T-helper 17 cell (primary cell): ENCODE data around the gene ACTG2. TPM values are rescaled to one million over a fixed set of nuclear protein-coding genes. Genes with fewer than 3 reads are reported as not detected.

Experiments used
- ATAC-seq: fragments of 150-1000 bp; cut with Tn5 transposase; 2 replicates; pipeline ENCODE4 v1.10.0; 2021; ENCODE audit warnings: mild to moderate bottlenecking, moderate library complexity
- DNase-seq, 3 donors: peaks; one replicate each; pipeline versions ENCODE4 v3.0.0 to v3.0.0-alpha.2; 2020 to 2021
- H3K9me3 ChIP-seq: one replicate; pipeline ENCODE4 v1.7.0; 2013; ENCODE audit warnings: low read length, mild to moderate bottlenecking; ENCODE audit not compliant: control insufficient read depth, poor library complexity, severe bottlenecking
- H3K27ac Mint-ChIP-seq: one replicate; pipeline ENCODE4 v1.8.0; 2022; ENCODE audit warnings: mild to moderate bottlenecking, moderate library complexity, mixed read lengths
- H3K27me3 Mint-ChIP-seq: one replicate; pipeline ENCODE4 v1.8.0; 2022; ENCODE audit warnings: mixed read lengths
- H3K36me3 Mint-ChIP-seq: one replicate; pipeline ENCODE4 v1.8.0; 2022; ENCODE audit warnings: low read depth, mixed read lengths
- H3K4me1 Mint-ChIP-seq: one replicate; pipeline ENCODE4 v1.8.0; 2022; ENCODE audit warnings: mild to moderate bottlenecking, mixed read lengths
- H3K4me3 Mint-ChIP-seq: one replicate; pipeline ENCODE4 v1.8.0; 2022; ENCODE audit warnings: mild to moderate bottlenecking, moderate library complexity, mixed read lengths
- total RNA-seq, 4 donors: library from RNA in 2 of 4; stranded (reverse) in 2 of 4; gene quantifications; one replicate each; pipeline ENCODE4 v1.2.3 and lab custom pipeline; 2022 to 2026

The ACTG2 gene
- total RNA-seq, 2 donors from 2014 or later: not detected

- Mint-ChIP-seq H3K36me3 (peaks cover 7% of the 10 kb centered on the region), H3K4me3 (no peak overlapping the region), H3K27ac (no peak overlapping the region), H3K4me1 (peaks cover 12% of the 10 kb centered on the region), H3K27me3 (no peaks in the 10 kb centered on the region)
- H3K9me3 ChIP-seq: no peaks in the 10 kb centered on the region
- ATAC-seq: no peak
- no peak for DNase-seq
Observed at GRCh38 chr2:73961823-73962615, 69.2 kb downstream of the ACTG2 start.

- no peak overlapping the region for H3K27ac Mint-ChIP-seq
- H3K27me3 Mint-ChIP-seq: no peaks in the 10 kb centered on the region
- H3K36me3 Mint-ChIP-seq: peaks cover 7% of the 10 kb centered on the region
- ATAC-seq (no peak), DNase-seq (no peak)
- H3K4me1 Mint-ChIP-seq: peaks cover 12% of the 10 kb centered on the region
- no peaks in the 10 kb centered on the region for H3K9me3 ChIP-seq
- H3K4me3 Mint-ChIP-seq: no peak overlapping the region
Observed at GRCh38 chr2:73962798-73963197, 70.0 kb downstream of the ACTG2 start.

GRCh38 chr2:73963385-73964120 lies 70.7 kb downstream of the ACTG2 start:
- Mint-ChIP-seq H3K4me1 (peaks cover 16% of the 10 kb centered on the region), H3K4me3 (no peak overlapping the region), H3K27ac (peak overlapping the region; percentile 22), H3K36me3 (peaks cover 7% of the 10 kb centered on the region), H3K27me3 (no peaks in the 10 kb centered on the region)
- ATAC-seq (peak; percentile 47), DNase-seq (no peak)
- H3K9me3 ChIP-seq: no peaks in the 10 kb centered on the region

- Mint-ChIP-seq H3K27ac (peak overlapping the region; percentile 22), H3K27me3 (no peaks in the 10 kb centered on the region), H3K36me3 (peaks cover 2% of the 10 kb centered on the region), H3K4me3 (no peak overlapping the region), H3K4me1 (peaks cover 14% of the 10 kb centered on the region)
- DNase-seq (no peak), ATAC-seq (no peak)
- no peaks in the 10 kb centered on the region for H3K9me3 ChIP-seq
Observed at GRCh38 chr2:73964223-73964622, 71.4 kb downstream of the ACTG2 start.

- Mint-ChIP-seq H3K36me3 (peaks cover 2% of the 10 kb centered on the region), H3K4me1 (peaks cover 17% of the 10 kb centered on the region), H3K27ac (no peak overlapping the region), H3K27me3 (no peaks in the 10 kb centered on the region), H3K4me3 (no peak overlapping the region)
- DNase-seq (no peak), ATAC-seq (no peak)
- H3K9me3 ChIP-seq: no peaks in the 10 kb centered on the region
Observed at GRCh38 chr2:73965053-73965452, 72.2 kb downstream of the ACTG2 start.

- H3K4me3 Mint-ChIP-seq: no peak overlapping the region
Observed at GRCh38 chr2:73968357-73968937, 75.6 kb downstream of the ACTG2 start.

GRCh38 chr2:73969356-73969755 lies 76.5 kb downstream of the ACTG2 start:
- Mint-ChIP-seq H3K4me1 (peaks cover 26% of the 10 kb centered on the region), H3K36me3 (no peaks in the 10 kb centered on the region), H3K27ac (peak overlapping the region; percentile 60), H3K4me3 (no peak overlapping the region), H3K27me3 (no peaks in the 10 kb centered on the region)
- ATAC-seq: no peak
- no peaks in the 10 kb centered on the region for H3K9me3 ChIP-seq
- no peak for DNase-seq

More at GRCh38 chr2:73968357-73968937, 75.6 kb downstream of the ACTG2 start:
- Mint-ChIP-seq H3K36me3 (no peaks in the 10 kb centered on the region), H3K27me3 (no peaks in the 10 kb centered on the region), H3K27ac (peak overlapping the region; percentile 60), H3K4me1 (peaks cover 33% of the 10 kb centered on the region)
- DNase-seq (no peak), ATAC-seq (no peak)
- H3K9me3 ChIP-seq: no peaks in the 10 kb centered on the region

Other genes with a start within 250 kb of the ACTG2 start
- 10 to 100 TPM; 16.0 to 21.0 TPM for gene TPRKB, start 155.7 kb upstream of the ACTG2 start, total RNA-seq
- gene DUSP11, start 112.9 kb upstream of the ACTG2 start, total RNA-seq: 10 to 100 TPM; 35.6 to 44.9 TPM
- not detected for gene C2orf78, start 108.8 kb upstream of the ACTG2 start, total RNA-seq
- gene STAMBP, start 64.0 kb upstream of the ACTG2 start, total RNA-seq: 10 to 100 TPM; 22.1 to 25.3 TPM
- gene DGUOK, start 33.9 kb downstream of the ACTG2 start, total RNA-seq: 10 to 100 TPM; 34.2 to 39.7 TPM
- gene TET3, start 91.9 kb downstream of the ACTG2 start, total RNA-seq: 10 to 100 TPM; 20.3 to 22.5 TPM